SU-DHL-6 (cell line): ENCODE measurements around the gene CDC25A.

ENCODE experiments used
- H2AFZ ChIP-seq: fragments of 200-600 bp; sonication (generic); 2 replicates; pipeline ENCODE4 v1.6.1; 2014; ENCODE audit warnings: low read depth, mild to moderate bottlenecking, moderate library complexity, mixed read lengths, antibody characterized with exemption, low read length; ENCODE audit not compliant: severe bottlenecking
- H3F3A ChIP-seq: fragments of 200-600 bp; shearing (Covaris generic); 2 replicates; pipeline ENCODE4 v1.6.0; 2016; ENCODE audit warnings: antibody characterized with exemption, mild to moderate bottlenecking; ENCODE audit not compliant: insufficient read depth
- H3K27ac ChIP-seq: fragments of 200-600 bp; sonication (generic); 2 replicates; pipeline ENCODE4 v1.5.1; 2016; ENCODE audit warnings: low read depth, mild to moderate bottlenecking, low read length, moderate library complexity, mixed read lengths
- H3K27me3 ChIP-seq: fragments of 200-600 bp; sonication (generic), shearing (Covaris generic); 2 replicates; pipeline ENCODE4 v1.6.0; 2014; ENCODE audit warnings: mild to moderate bottlenecking, low read length
- H3K36me3 ChIP-seq: fragments of 200-600 bp; sonication (generic); 2 replicates; pipeline ENCODE4 v1.6.1; 2014; ENCODE audit warnings: mild to moderate bottlenecking, low read length, mixed read lengths
- H3K4me2 ChIP-seq: fragments of 300-600, 200-600 bp; shearing (Covaris generic), sonication (generic); 2 replicates; pipeline ENCODE4 v1.6.0; 2014; ENCODE audit warnings: low read length, low read depth, mild to moderate bottlenecking; ENCODE audit not compliant: poor library complexity, severe bottlenecking
- H3K4me3 ChIP-seq: fragments of 200-600 bp; sonication (generic); 2 replicates; pipeline ENCODE4 v1.5.1; 2014; ENCODE audit warnings: antibody characterized with exemption, low read length, mild to moderate bottlenecking, mixed read lengths; ENCODE audit not compliant: insufficient read depth, poor library complexity, severe bottlenecking
- H3K79me2 ChIP-seq: fragments of 200-600 bp; sonication (generic); 2 replicates; pipeline ENCODE4 v1.6.1; 2014; ENCODE audit warnings: mild to moderate bottlenecking, low read length, moderate library complexity; ENCODE audit not compliant: insufficient read depth
- H3K9ac ChIP-seq: fragments of 200-600 bp; sonication (generic); 2 replicates; pipeline ENCODE4 v1.7.0; 2014; ENCODE audit warnings: mild to moderate bottlenecking, low read length
- H3K9me2 ChIP-seq: fragments of 200-600 bp; sonication (generic); replicated peaks from 2 replicates; pipeline ENCODE4 v1.6.1; 2014; ENCODE audit warnings: low read length; ENCODE audit not compliant: insufficient read depth
- H3K9me3 ChIP-seq: fragments of 200-600 bp; sonication (generic); 2 replicates; pipeline ENCODE4 v1.6.1; 2014; ENCODE audit warnings: low read length, mixed read lengths; ENCODE audit not compliant: insufficient read depth
- H4K20me1 ChIP-seq: fragments of 200-600 bp; sonication (generic); 2 replicates; pipeline ENCODE4 v1.6.1; 2014; ENCODE audit warnings: low read depth, mild to moderate bottlenecking, antibody characterized with exemption, low read length, moderate library complexity, mixed read lengths
- CTCF ChIP-seq: fragments of 200-600 bp; sonication (generic); IDR thresholded peaks from one replicate; pipeline ENCODE4 v1.5.1; 2017; ENCODE audit warnings: antibody characterized with exemption, mild to moderate bottlenecking, low read length, moderate library complexity; ENCODE audit not compliant: insufficient read depth, poor library complexity, severe bottlenecking
- EZH2phosphoT487 ChIP-seq: fragments of 200-600 bp; sonication (generic), shearing (Covaris generic); conservative IDR thresholded peaks from 2 replicates; pipeline ENCODE4 v1.6.1; 2018; ENCODE audit warnings: mild to moderate bottlenecking, antibody characterized with exemption, low read length, moderate library complexity, mixed read lengths

The CDC25A gene

GRCh38 chr3:48187301-48187578, 977 bp downstream of the CDC25A start:
- H3K27ac ChIP-seq: peak overlapping the region; percentile 78
- H3K4me2 ChIP-seq: peak overlapping the region; percentile 85
- no peaks in the 10 kb centered on the region for H4K20me1 ChIP-seq
- H3F3A ChIP-seq: peaks cover 10% of the 10 kb centered on the region; the same call in 1 of the 2 replicates
- H2AFZ ChIP-seq: peak overlapping the region; percentile 52
- peaks cover 59% of the 10 kb centered on the region for H3K79me2 ChIP-seq
- no peaks in the 10 kb centered on the region for H3K9me2 ChIP-seq
- peak overlapping the region; percentile 91 for H3K4me3 ChIP-seq
- H3K9ac ChIP-seq: peak overlapping the region; percentile 98
- H3K27me3 ChIP-seq: no peaks in the 10 kb centered on the region
- no peaks in the 10 kb centered on the region for H3K9me3 ChIP-seq
- TF ChIP-seq CTCF (no peak), EZH2phosphoT487 (no peak)
- H3K36me3 ChIP-seq: peaks cover 31% of the 10 kb centered on the region

DNA sequence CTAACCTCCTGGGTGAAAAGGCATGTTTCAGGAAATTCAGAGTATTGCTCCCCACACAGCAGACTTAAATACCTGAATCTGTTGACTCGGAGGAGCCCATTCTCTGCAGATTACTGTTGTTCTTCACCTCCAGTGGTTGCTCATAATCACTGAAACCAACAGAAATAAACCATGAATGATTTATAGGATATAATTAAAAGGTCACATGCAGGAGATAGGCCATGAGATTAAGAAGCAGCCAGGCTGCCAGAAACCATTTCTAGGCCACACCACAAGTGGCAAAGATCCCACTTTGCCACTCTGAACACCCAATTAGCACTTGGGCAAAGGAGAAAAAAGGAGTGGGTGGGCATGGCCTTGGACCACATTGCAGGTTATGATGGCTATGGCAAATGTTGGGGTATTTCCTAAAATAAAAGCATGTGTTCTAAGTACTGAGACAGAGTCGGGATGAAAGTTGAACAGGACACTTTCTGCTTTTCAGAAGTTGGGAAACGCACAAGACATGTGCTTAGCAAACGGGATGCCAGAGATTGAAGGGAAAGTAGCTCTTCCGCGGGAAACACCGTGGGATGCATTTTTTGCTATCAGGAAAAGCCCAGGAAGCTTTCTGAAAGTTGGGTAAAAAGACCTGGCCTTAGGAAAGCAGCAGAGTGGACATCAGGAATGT, 1.5 kb downstream of the CDC25A start:
- peak overlapping the region; percentile 78 for H3K27ac ChIP-seq
- H4K20me1 ChIP-seq: no peaks in the 10 kb centered on the region
- no peak for TF ChIP-seq CTCF
- TF ChIP-seq EZH2phosphoT487: no peak
- peaks cover 34% of the 10 kb centered on the region for H3K36me3 ChIP-seq
- peaks cover 64% of the 10 kb centered on the region for H3K79me2 ChIP-seq
- no peaks in the 10 kb centered on the region for H3K9me3 ChIP-seq
- H3F3A ChIP-seq: peaks cover 10% of the 10 kb centered on the region; the same call in 1 of the 2 replicates
- H3K27me3 ChIP-seq: no peaks in the 10 kb centered on the region
- peak overlapping the region; percentile 85 for H3K4me2 ChIP-seq
- no peak overlapping the region for H2AFZ ChIP-seq
- H3K9ac ChIP-seq: peak overlapping the region; percentile 98
- H3K4me3 ChIP-seq: peak overlapping the region; percentile 91
- no peaks in the 10 kb centered on the region for H3K9me2 ChIP-seq

GRCh38 chr3:48185129-48185528, 3.1 kb downstream of the CDC25A start:
- H3K9me3 ChIP-seq: no peaks in the 10 kb centered on the region
- no peaks in the 10 kb centered on the region for H3K9me2 ChIP-seq
- peaks cover 10% of the 10 kb centered on the region; the same call in 1 of the 2 replicates for H3F3A ChIP-seq
- no peak overlapping the region for H3K4me3 ChIP-seq
- no peaks in the 10 kb centered on the region for H4K20me1 ChIP-seq
- H3K27ac ChIP-seq: no peak overlapping the region
- peak overlapping the region; percentile 6; the same call in 1 of the 2 replicates for H3K9ac ChIP-seq
- H3K79me2 ChIP-seq: peaks cover 79% of the 10 kb centered on the region
- H2AFZ ChIP-seq: no peak overlapping the region
- TF ChIP-seq EZH2phosphoT487: no peak
- TF ChIP-seq CTCF: no peak
- no peaks in the 10 kb centered on the region for H3K27me3 ChIP-seq
- H3K4me2 ChIP-seq: no peak overlapping the region
- H3K36me3 ChIP-seq: peaks cover 47% of the 10 kb centered on the region
